HepG2 (cell line): ENCODE data around the gene TTPAL. TPM values are rescaled to one million over a fixed set of nuclear protein-coding genes. Genes with fewer than 3 reads are reported as not detected.

ENCODE experiments used
- ARNT2 ChIP-seq: sonication (generic); formaldehyde crosslinking; IDR thresholded peaks from 2 replicates; pipeline ENCODE4 v1.8.0; 2022; ENCODE audit warnings: mild to moderate bottlenecking, low read depth, missing genetic modification reagents, moderate library complexity
- CBX2 ChIP-seq, 2 experiments: fragments of 200-600 bp in 1 of 2; sonication (generic); formaldehyde crosslinking in 1 of 2; IDR thresholded peaks; 2 replicates each; pipeline versions ENCODE4 v1.7.0 to v1.8.1; 2018 to 2022; ENCODE audit warnings: low read depth in 2 of 2, low read length in 1 of 2, mild to moderate bottlenecking in 1 of 2, missing genetic modification reagents in 1 of 2
- DR1 ChIP-seq: sonication (generic); formaldehyde crosslinking; IDR thresholded peaks from 2 replicates; pipeline ENCODE4 v1.8.0; 2021; ENCODE audit warnings: mild to moderate bottlenecking, missing genetic modification reagents, inconsistent platforms
- E2F5 ChIP-seq: sonication (generic); formaldehyde crosslinking; conservative IDR thresholded peaks from 2 replicates; pipeline ENCODE4 v1.4.0; 2020; ENCODE audit warnings: missing genetic modification reagents
- EED ChIP-seq: sonication (generic); formaldehyde crosslinking; IDR thresholded peaks from 2 replicates; pipeline ENCODE4 v1.5.0; 2020; ENCODE audit warnings: mild to moderate bottlenecking, missing genetic modification reagents
- GLI4 ChIP-seq: sonication (generic); formaldehyde crosslinking; IDR thresholded peaks from 2 replicates; pipeline ENCODE4 v1.5.1; 2020; ENCODE audit warnings: missing genetic modification reagents, mild to moderate bottlenecking, moderate library complexity, borderline replicate concordance
- GZF1 ChIP-seq: sonication (generic); formaldehyde crosslinking; IDR thresholded peaks from 2 replicates; pipeline ENCODE4 v1.5.1; 2020; ENCODE audit warnings: mild to moderate bottlenecking, missing genetic modification reagents
- KAT8 ChIP-seq: IDR thresholded peaks from 2 replicates; pipeline ENCODE4 v1.6.1; 2016; ENCODE audit warnings: missing genetic modification reagents, missing compliant biosample characterization
- MBD4 ChIP-seq: IDR thresholded peaks from 2 replicates; pipeline ENCODE4 v1.6.1; 2012; ENCODE audit warnings: low read length, inconsistent platforms, borderline replicate concordance
- MXI1 ChIP-seq: IDR thresholded peaks from 3 replicates; pipeline ENCODE4 v1.6.1; 2012; ENCODE audit warnings: low read depth, low read length, inconsistent platforms, borderline replicate concordance
- MYPOP ChIP-seq: sonication (generic); formaldehyde crosslinking; IDR thresholded peaks from 2 replicates; pipeline ENCODE4 v1.8.1; 2023; ENCODE audit warnings: mild to moderate bottlenecking, moderate library complexity, missing genetic modification reagents
- NAIF1 ChIP-seq: sonication (generic); formaldehyde crosslinking; IDR thresholded peaks from 2 replicates; pipeline ENCODE4 v1.5.0; 2020; ENCODE audit warnings: mild to moderate bottlenecking, missing genetic modification reagents, borderline replicate concordance
- NCOA1 ChIP-seq: sonication (generic); formaldehyde crosslinking; IDR thresholded peaks from 2 replicates; pipeline ENCODE4 v1.9.0; 2021; ENCODE audit warnings: missing genetic modification reagents
- RAD21 ChIP-seq: fragments of 450-650 bp; formaldehyde crosslinking; IDR thresholded peaks from 2 replicates; pipeline ENCODE4 v1.5.0; 2020; ENCODE audit warnings: mild to moderate bottlenecking
- RARG ChIP-seq: sonication (generic); formaldehyde crosslinking; IDR thresholded peaks from 2 replicates; pipeline ENCODE4 v1.4.0; 2020; ENCODE audit warnings: low read depth, mild to moderate bottlenecking, missing genetic modification reagents
- RXRB ChIP-seq: IDR thresholded peaks from 2 replicates; pipeline ENCODE4 v1.6.1; 2016; ENCODE audit warnings: borderline replicate concordance, missing genetic modification reagents, missing compliant biosample characterization
- TARDBP ChIP-seq: sonication (generic); formaldehyde crosslinking; IDR thresholded peaks from 2 replicates; pipeline ENCODE4 v1.8.0; 2022; ENCODE audit warnings: mild to moderate bottlenecking, missing genetic modification reagents
- TP53 ChIP-seq: sonication (generic); formaldehyde crosslinking; conservative IDR thresholded peaks from 2 replicates; pipeline ENCODE4 v1.4.0; 2020; ENCODE audit warnings: missing genetic modification reagents
- ZNF234 ChIP-seq: sonication (generic); formaldehyde crosslinking; conservative IDR thresholded peaks from 2 replicates; pipeline ENCODE4 v1.5.1; 2020; ENCODE audit warnings: mild to moderate bottlenecking, missing genetic modification reagents
- ZNF354B ChIP-seq: sonication (generic); formaldehyde crosslinking; IDR thresholded peaks from 2 replicates; pipeline ENCODE4 v1.8.0; 2022; ENCODE audit warnings: mild to moderate bottlenecking, missing genetic modification reagents
- ZNF441 ChIP-seq: sonication (generic); formaldehyde crosslinking; IDR thresholded peaks from 2 replicates; pipeline ENCODE4 v1.7.0; 2021; ENCODE audit warnings: missing genetic modification reagents, borderline replicate concordance
- ZNF513 ChIP-seq: sonication (generic); formaldehyde crosslinking; conservative IDR thresholded peaks from 2 replicates; pipeline ENCODE4 v1.5.0; 2020; ENCODE audit warnings: missing genetic modification reagents
- ZNF547 ChIP-seq: sonication (generic); formaldehyde crosslinking; IDR thresholded peaks from 2 replicates; pipeline ENCODE4 v1.5.1; 2020; ENCODE audit warnings: mild to moderate bottlenecking, missing genetic modification reagents
- ZNF607 ChIP-seq: sonication (generic); formaldehyde crosslinking; IDR thresholded peaks from 2 replicates; pipeline ENCODE4 v1.5.1; 2020; ENCODE audit warnings: missing genetic modification reagents, mild to moderate bottlenecking, borderline replicate concordance
- ZNF891 ChIP-seq: sonication (generic); formaldehyde crosslinking; IDR thresholded peaks from 2 replicates; pipeline ENCODE4 v1.5.0; 2020; ENCODE audit warnings: mild to moderate bottlenecking, missing genetic modification reagents
- ZSCAN31 ChIP-seq: sonication (generic); formaldehyde crosslinking; IDR thresholded peaks from 2 replicates; pipeline ENCODE4 v1.5.0; 2020; ENCODE audit warnings: low read depth, mild to moderate bottlenecking, missing genetic modification reagents
- polyA plus RNA-seq, 8 experiments: library from polyadenylated mRNA; depleted of rRNA in 3 of 8; stranded (reverse) in 7 of 8; unstranded in 1 of 8; fragments of >200 nt; fragmentation: Illumina TruSeq in 4 of 8; extraction: Trizol in 4 of 8; gene quantifications; 2 replicates each; pipeline versions ENCODE4 v1.2.1 to v1.2.3, GENCODE V29; 2011 to 2016; ENCODE audit warnings: low read depth in 4 of 8, missing spikeins in 1 of 8, mixed read lengths in 1 of 8; ENCODE audit not compliant: insufficient read depth in 1 of 8
- total RNA-seq, 5 experiments: library from RNA; depleted of rRNA; stranded (reverse); fragments of >200 nt; fragmentation: Illumina TruSeq; extraction: Trizol; gene quantifications; 2 replicates each; pipeline ENCODE4 v1.2.3, GENCODE V29; 2016; ENCODE audit warnings: low read depth in 1 of 5

The TTPAL gene
- total and polyA plus RNA-seq, 2 of the 13 experiments (the other 11 are each of a cell fraction or from before 2014, with no cell fraction given) = 4.3 to 18.8 TPM

GRCh38 chr20:44461142-44461802 is 14.4 kb upstream of the TTPAL start (continued):
- no peak for TF ChIP-seq ZNF513 (CRISPR knock-in tag)
- no peak for TF ChIP-seq ZNF354B (CRISPR knock-in tag)
- TF ChIP-seq ZNF607 (CRISPR knock-in tag) = peak; percentile 26; the same call in 1 of the 2 replicates
- TF ChIP-seq TARDBP (CRISPR knock-in tag) = peak; percentile 62; the same call in 1 of the 2 replicates
- no peak for TF ChIP-seq MYPOP
- no peak for TF ChIP-seq ZNF441
- 0 out of 2 replicates have a peak, but pooled peaks have one; percentile 1 for TF ChIP-seq RAD21 (CRISPR knock-in tag)
- 0 out of 2 replicates have a peak, but pooled peaks have one; percentile 10 for TF ChIP-seq KAT8 (CRISPR knock-in tag)
- TF ChIP-seq RARG (CRISPR knock-in tag) = no peak
- no peak for TF ChIP-seq ARNT2
- TF ChIP-seq GZF1 (CRISPR knock-in tag) = no peak
- no peak for TF ChIP-seq TP53 (CRISPR knock-in tag)
- peak; percentile 49; the same call in 1 of the 2 replicates for TF ChIP-seq GLI4 (CRISPR knock-in tag)
- no peak for TF ChIP-seq MXI1
- TF ChIP-seq CBX2 (IDR thresholded peaks at IDR 0.05; ENCODE audit: low read depth, low read length) = no peak
- TF ChIP-seq CBX2 (CRISPR knock-in tag; IDR thresholded peaks at IDR 0.05; ENCODE audit: low read depth) = no peak
- no peak; the same call in 1 of the 2 replicates for TF ChIP-seq MBD4
- TF ChIP-seq NAIF1 (CRISPR knock-in tag) = no peak
- no peak for TF ChIP-seq EED (CRISPR knock-in tag)
- TF ChIP-seq DR1 (CRISPR knock-in tag) = no peak
- no peak for TF ChIP-seq ZNF234 (CRISPR knock-in tag)
- TF ChIP-seq NCOA1 (CRISPR knock-in tag) = no peak
- TF ChIP-seq RXRB (CRISPR knock-in tag) = peak; percentile 21
- 0 out of 2 replicates have a peak, but pooled peaks have one; percentile 39 for TF ChIP-seq ZNF547 (CRISPR knock-in tag)
- TF ChIP-seq ZSCAN31 (CRISPR knock-in tag) = no peak
- TF ChIP-seq ZNF891 (CRISPR knock-in tag) = no peak
- no peak for TF ChIP-seq E2F5
